T-helper 1 cell treated with Interleukin-12 subunit alpha and Interleukin-12 subunit beta and Interleukin-4 antibody, amounts not matched to agents 30 μg/mL and 1 μg/mL, for 36 hours (primary cell): ENCODE measurements around the gene TLE5.
"Not testable (repeated sequence)": the region's sequence is repeated elsewhere in the genome, so short reads cannot be mapped to it uniquely, and the experiment has no call there.

ENCODE experiments used
- H3K27ac Mint-ChIP-seq: one replicate; pipeline ENCODE4 v1.8.0; 2021; ENCODE audit warnings: mild to moderate bottlenecking, mixed read lengths
- H3K27me3 Mint-ChIP-seq: one replicate; pipeline ENCODE4 v1.8.0; 2021; ENCODE audit warnings: low read depth, mixed read lengths
- H3K36me3 Mint-ChIP-seq: one replicate; pipeline ENCODE4 v1.8.0; 2021; ENCODE audit warnings: low read depth, mixed read lengths
- H3K4me1 Mint-ChIP-seq: one replicate; pipeline ENCODE4 v1.8.0; 2021; ENCODE audit warnings: low read depth, mixed read lengths
- H3K4me3 Mint-ChIP-seq: one replicate; pipeline ENCODE4 v1.8.0; 2021; ENCODE audit warnings: mild to moderate bottlenecking, moderate library complexity, mixed read lengths
- H3K9me3 Mint-ChIP-seq: one replicate; pipeline ENCODE4 v1.8.0; 2021; ENCODE audit warnings: mixed read lengths

Gene TLE5

GRCh38 chr19:3058821-3059314 lies 3.4 kb downstream of the TLE5 start:
- Mint-ChIP-seq H3K9me3 (no peaks in the 10 kb centered on the region), H3K4me3 (no peak overlapping the region), H3K27me3 (no peaks in the 10 kb centered on the region), H3K4me1 (peaks cover 31% of the 10 kb centered on the region), H3K36me3 (peaks cover 37% of the 10 kb centered on the region), H3K27ac (no peak overlapping the region)

- no peaks in the 10 kb centered on the region for H3K27me3 Mint-ChIP-seq
- H3K4me1 Mint-ChIP-seq = peaks cover 29% of the 10 kb centered on the region
- H3K4me3 Mint-ChIP-seq = peak overlapping the region; percentile 34
- H3K9me3 Mint-ChIP-seq = no peaks in the 10 kb centered on the region
- H3K27ac Mint-ChIP-seq = peak overlapping the region; percentile 45
- H3K36me3 Mint-ChIP-seq = peaks cover 37% of the 10 kb centered on the region
Measured at GRCh38 chr19:3058009-3058820, 4.1 kb downstream of the TLE5 start.

GRCh38 chr19:3057275-3057714 lies 5.0 kb downstream of the TLE5 start:
- peaks cover 26% of the 10 kb centered on the region for H3K4me1 Mint-ChIP-seq
- no peaks in the 10 kb centered on the region for H3K9me3 Mint-ChIP-seq
- peaks cover 41% of the 10 kb centered on the region for H3K36me3 Mint-ChIP-seq
- no peak overlapping the region for H3K27ac Mint-ChIP-seq
- no peaks in the 10 kb centered on the region for H3K27me3 Mint-ChIP-seq
- H3K4me3 Mint-ChIP-seq = peak overlapping the region; percentile 28

GRCh38 chr19:3056417-3057088 lies 5.7 kb downstream of the TLE5 start:
- H3K4me1 Mint-ChIP-seq = peaks cover 26% of the 10 kb centered on the region
- no peak overlapping the region for H3K27ac Mint-ChIP-seq
- H3K27me3 Mint-ChIP-seq = no peaks in the 10 kb centered on the region
- no peak overlapping the region for H3K4me3 Mint-ChIP-seq
- H3K36me3 Mint-ChIP-seq = peaks cover 41% of the 10 kb centered on the region
- H3K9me3 Mint-ChIP-seq = no peaks in the 10 kb centered on the region

GRCh38 chr19:3055741-3056416 lies 6.4 kb downstream of the TLE5 start:
- H3K4me1 Mint-ChIP-seq = peaks cover 25% of the 10 kb centered on the region
- no peak overlapping the region for H3K4me3 Mint-ChIP-seq
- H3K36me3 Mint-ChIP-seq = peaks cover 39% of the 10 kb centered on the region

GRCh38 chr19:3054972-3055740 lies 7.1 kb downstream of the TLE5 start:
- H3K9me3 Mint-ChIP-seq = no peaks in the 10 kb centered on the region
- no peak overlapping the region for H3K4me3 Mint-ChIP-seq
- H3K27me3 Mint-ChIP-seq = no peaks in the 10 kb centered on the region
- peaks cover 35% of the 10 kb centered on the region for H3K36me3 Mint-ChIP-seq
- H3K4me1 Mint-ChIP-seq = peaks cover 21% of the 10 kb centered on the region
- H3K27ac Mint-ChIP-seq = no peak overlapping the region

More at GRCh38 chr19:3055741-3056416, 6.4 kb downstream of the TLE5 start:
- H3K27ac Mint-ChIP-seq = no peak overlapping the region
- H3K27me3 Mint-ChIP-seq = no peaks in the 10 kb centered on the region
- no peaks in the 10 kb centered on the region for H3K9me3 Mint-ChIP-seq

GRCh38 chr19:3054265-3054971 lies 7.9 kb downstream of the TLE5 start:
- Mint-ChIP-seq H3K9me3 (no peaks in the 10 kb centered on the region), H3K36me3 (peaks cover 31% of the 10 kb centered on the region), H3K27ac (no peak overlapping the region), H3K4me3 (no peak overlapping the region), H3K4me1 (peaks cover 14% of the 10 kb centered on the region), H3K27me3 (no peaks in the 10 kb centered on the region)

GRCh38 chr19:3053780-3054179 lies 8.5 kb downstream of the TLE5 start:
- H3K4me3 Mint-ChIP-seq = no peak overlapping the region

GRCh38 chr19:3053218-3053621 lies 9.1 kb downstream of the TLE5 start:
- Mint-ChIP-seq H3K36me3 (peaks cover 27% of the 10 kb centered on the region), H3K27ac (no peak overlapping the region), H3K4me3 (no peak overlapping the region), H3K27me3 (peaks cover 4% of the 10 kb centered on the region), H3K9me3 (no peaks in the 10 kb centered on the region), H3K4me1 (peaks cover 12% of the 10 kb centered on the region)

More at GRCh38 chr19:3053780-3054179, 8.5 kb downstream of the TLE5 start:
- Mint-ChIP-seq H3K4me1 (peaks cover 16% of the 10 kb centered on the region), H3K36me3 (peaks cover 30% of the 10 kb centered on the region), H3K27ac (no peak overlapping the region), H3K27me3 (peaks cover 4% of the 10 kb centered on the region), H3K9me3 (no peaks in the 10 kb centered on the region)

GRCh38 chr19:3050016-3050415 lies 12.3 kb downstream of the TLE5 start:
- not testable (repeated sequence) for H3K27ac Mint-ChIP-seq, H3K9me3 Mint-ChIP-seq, H3K4me3 Mint-ChIP-seq
- Mint-ChIP-seq H3K27me3 (peaks cover 12% of the 10 kb centered on the region), H3K4me1 (peaks cover 13% of the 10 kb centered on the region), H3K36me3 (peaks cover 13% of the 10 kb centered on the region)

GRCh38 chr19:3049089-3049488 lies 13.2 kb downstream of the TLE5 start:
- H3K9me3 Mint-ChIP-seq = no peaks in the 10 kb centered on the region
- peaks cover 19% of the 10 kb centered on the region for H3K27me3 Mint-ChIP-seq
- H3K27ac Mint-ChIP-seq = no peak overlapping the region
- H3K4me3 Mint-ChIP-seq = no peak overlapping the region
- peaks cover 5% of the 10 kb centered on the region for H3K36me3 Mint-ChIP-seq
- H3K4me1 Mint-ChIP-seq = peaks cover 8% of the 10 kb centered on the region

- peaks cover 8% of the 10 kb centered on the region for H3K4me1 Mint-ChIP-seq
- no peaks in the 10 kb centered on the region for H3K9me3 Mint-ChIP-seq
- H3K4me3 Mint-ChIP-seq = no peak overlapping the region
- H3K27me3 Mint-ChIP-seq = peaks cover 19% of the 10 kb centered on the region
- no peak overlapping the region for H3K27ac Mint-ChIP-seq
- peaks cover 4% of the 10 kb centered on the region for H3K36me3 Mint-ChIP-seq
Measured at GRCh38 chr19:3048190-3048533, 14.1 kb downstream of the TLE5 start.

- Mint-ChIP-seq H3K36me3 (peaks cover 2% of the 10 kb centered on the region), H3K4me3 (peak overlapping the region; percentile 85), H3K9me3 (no peaks in the 10 kb centered on the region), H3K27ac (peak overlapping the region; percentile 79), H3K4me1 (peaks cover 9% of the 10 kb centered on the region), H3K27me3 (peaks cover 19% of the 10 kb centered on the region)
Measured at GRCh38 chr19:3047496-3048189, 14.7 kb downstream of the TLE5 start.
